Measurements from ENCODE around the gene SEZ6.

Gene SEZ6

GRCh38 chr17:29049541-29050145 is 43.8 kb upstream of the SEZ6 start:
- Mint-ChIP-seq H3K27ac (peak overlapping the region; percentile 65 to 87 (median 85)), H3K9me3 (no peaks in the 10 kb centered on the region), H3K4me3 (no peak overlapping the region), H3K36me3 (ENCODE audit: low read depth) (no peaks in the 10 kb centered on the region), H3K27me3 (ENCODE audit: low read depth) (peaks cover 8% of the 10 kb centered on the region), H3K4me1 (peaks cover 54% of the 10 kb centered on the region)
- no peak for TF ChIP-seq CTCF (IDR thresholded peaks at IDR 0.05; ENCODE audit: unreplicated experiment in 3 of 3)

GRCh38 chr17:29048440-29049368 is 42.9 kb upstream of the SEZ6 start:
- H3K27ac Mint-ChIP-seq, result peak overlapping the region; percentile 65 to 87 (median 85)
- H3K9me3 Mint-ChIP-seq, result no peaks in the 10 kb centered on the region
- peaks cover 8% of the 10 kb centered on the region for H3K27me3 Mint-ChIP-seq (ENCODE audit: low read depth)
- H3K4me1 Mint-ChIP-seq, result peaks cover 63% of the 10 kb centered on the region
- H3K36me3 Mint-ChIP-seq (ENCODE audit: low read depth), result no peaks in the 10 kb centered on the region
- TF ChIP-seq CTCF (IDR thresholded peaks at IDR 0.05; ENCODE audit: unreplicated experiment in 3 of 3), result no peak
- H3K4me3 Mint-ChIP-seq, result peak overlapping the region in 1 of 3 experiments; percentile 2

- peak overlapping the region; percentile 4 to 63 (median 27) for H3K27ac Mint-ChIP-seq
- TF ChIP-seq CTCF (IDR thresholded peaks at IDR 0.05; ENCODE audit: unreplicated experiment in 3 of 3), result no peak
- no peak overlapping the region for H3K4me3 Mint-ChIP-seq
- H3K4me1 Mint-ChIP-seq, result peaks cover 76% of the 10 kb centered on the region
- no peaks in the 10 kb centered on the region for H3K36me3 Mint-ChIP-seq (ENCODE audit: low read depth)
- H3K27me3 Mint-ChIP-seq (ENCODE audit: low read depth), result peaks cover 8% of the 10 kb centered on the region
- H3K9me3 Mint-ChIP-seq, result no peaks in the 10 kb centered on the region
Measured at GRCh38 chr17:29046473-29046839, 40.6 kb upstream of the SEZ6 start.

GRCh38 chr17:29045734-29046472 is 40.1 kb upstream of the SEZ6 start:
- Mint-ChIP-seq H3K36me3 (ENCODE audit: low read depth) (no peaks in the 10 kb centered on the region), H3K27ac (peak overlapping the region in 2 of 3 experiments; percentile 27 to 63), H3K4me3 (no peak overlapping the region), H3K4me1 (peaks cover 73% of the 10 kb centered on the region), H3K9me3 (no peaks in the 10 kb centered on the region), H3K27me3 (ENCODE audit: low read depth) (peaks cover 8% of the 10 kb centered on the region)
- no peak for TF ChIP-seq CTCF (IDR thresholded peaks at IDR 0.05; ENCODE audit: unreplicated experiment in 3 of 3)

- H3K27ac Mint-ChIP-seq, result peak overlapping the region in 1 of 3 experiments; percentile 91
- no peak overlapping the region for H3K4me3 Mint-ChIP-seq
- peaks cover 8% of the 10 kb centered on the region for H3K27me3 Mint-ChIP-seq (ENCODE audit: low read depth)
- no peak for TF ChIP-seq CTCF (IDR thresholded peaks at IDR 0.05; ENCODE audit: unreplicated experiment in 3 of 3)
- H3K36me3 Mint-ChIP-seq (ENCODE audit: low read depth), result no peaks in the 10 kb centered on the region
- peaks cover 80% of the 10 kb centered on the region for H3K4me1 Mint-ChIP-seq
- no peaks in the 10 kb centered on the region for H3K9me3 Mint-ChIP-seq
Measured at GRCh38 chr17:29045026-29045425, 39.2 kb upstream of the SEZ6 start.
